ENCODE data around the gene FANCE.

The FANCE gene

GRCh38 chr6:35486005-35486925, 34.1 kb downstream of the FANCE start:
- DNase-seq = no peak

DNA sequence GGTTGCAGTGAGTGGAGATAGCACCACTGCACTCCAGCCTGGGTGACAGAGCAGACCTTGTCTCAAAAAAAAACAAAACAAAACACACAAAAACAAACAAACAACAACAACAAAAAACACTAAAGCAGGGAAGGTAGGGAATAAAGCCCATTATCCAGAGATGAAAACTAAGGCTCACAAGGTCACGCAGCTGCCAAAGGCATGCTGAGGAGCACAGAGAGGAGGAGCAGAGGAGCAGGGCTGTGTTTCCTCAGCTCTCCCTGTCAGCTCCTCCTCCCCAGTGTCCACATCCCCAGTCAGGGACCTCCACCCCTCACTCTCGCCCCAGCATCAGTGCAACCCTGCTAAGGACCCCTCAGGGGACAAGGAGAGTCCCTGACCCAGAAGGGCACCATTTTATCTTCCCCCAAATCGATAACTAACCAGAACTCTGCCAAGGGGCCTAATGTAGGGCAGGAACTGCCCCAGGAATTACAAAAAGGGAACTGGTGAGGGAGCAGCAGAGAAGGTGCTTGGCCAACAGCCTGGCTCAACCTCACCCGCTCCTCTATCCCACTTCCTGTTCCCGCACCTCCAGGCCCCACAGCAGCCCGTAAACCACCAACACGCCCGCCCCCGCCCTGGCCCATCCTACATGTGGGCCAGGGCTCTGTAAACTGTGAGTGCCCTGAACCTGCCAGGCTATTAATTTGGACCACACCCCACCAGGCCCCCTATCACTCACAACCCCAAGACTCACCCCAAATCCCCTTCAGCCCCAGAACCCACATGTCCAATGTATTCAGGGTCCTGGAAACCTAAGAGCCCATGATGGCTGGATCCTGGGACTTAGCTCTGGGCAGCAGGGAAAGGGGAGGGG, 35.7 kb downstream of the FANCE start:
- DNase-seq = no peak

GRCh38 chr6:35488517-35488862, 36.4 kb downstream of the FANCE start:
- DNase-seq = no peak

DNA sequence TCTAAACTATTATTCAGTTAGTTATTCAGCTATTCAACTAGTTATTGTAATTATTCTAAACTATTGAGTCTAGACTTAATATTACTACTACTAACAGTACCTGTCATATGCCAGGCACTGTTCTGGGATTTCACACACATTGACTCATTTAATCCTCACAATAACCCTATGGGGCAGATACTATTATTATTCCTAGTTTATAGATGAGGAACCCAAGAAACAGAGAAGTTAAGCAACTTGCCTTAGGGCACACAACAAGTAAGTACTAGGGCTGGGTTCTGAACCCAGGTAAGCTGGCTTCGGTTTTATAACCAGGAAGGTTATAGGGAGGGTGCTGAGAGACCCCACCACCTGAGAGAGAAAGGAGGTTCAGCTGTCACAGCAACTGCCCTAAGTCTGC, 36.9 kb downstream of the FANCE start:
- DNase-seq = no peak

- no peak for DNase-seq
Observed at GRCh38 chr6:35489995-35490791, 38.1 kb downstream of the FANCE start.

DNA sequence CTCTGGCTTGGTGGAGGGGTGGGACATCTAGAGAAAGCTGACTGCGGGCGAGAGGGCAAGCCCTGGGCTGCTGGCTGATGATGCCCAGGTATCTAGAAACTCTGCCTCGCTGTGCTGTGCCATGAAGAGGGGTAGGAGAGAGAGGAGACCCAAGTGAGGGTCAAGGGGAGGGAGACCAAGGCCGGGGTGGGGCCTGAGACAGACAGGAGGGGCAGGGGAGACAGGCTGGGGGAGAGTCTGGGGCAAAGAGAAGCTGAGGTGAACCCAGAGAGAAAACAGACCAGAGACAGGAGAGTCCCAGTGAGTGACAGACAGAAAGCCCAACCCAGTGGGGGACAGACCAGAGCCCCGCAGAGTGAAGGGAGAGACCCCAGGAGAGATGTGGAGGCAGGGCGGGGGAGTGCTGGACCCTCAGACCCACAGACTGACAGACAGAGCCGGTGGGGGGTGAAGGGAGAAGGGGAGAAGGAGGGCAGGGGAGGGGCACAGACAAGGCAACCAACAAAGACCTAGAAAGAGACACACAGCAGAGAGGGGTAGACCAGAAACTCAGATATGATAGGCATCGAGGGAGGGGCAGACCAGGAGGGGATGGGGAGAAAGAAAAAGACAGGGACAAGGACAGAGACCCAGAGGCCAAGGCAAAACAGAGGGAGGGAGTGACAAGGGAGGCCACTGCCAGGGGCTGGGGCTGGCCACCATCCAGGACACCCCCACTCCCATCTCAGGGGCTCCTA, 38.9 kb downstream of the FANCE start:
- DNase-seq = no peak

DNA sequence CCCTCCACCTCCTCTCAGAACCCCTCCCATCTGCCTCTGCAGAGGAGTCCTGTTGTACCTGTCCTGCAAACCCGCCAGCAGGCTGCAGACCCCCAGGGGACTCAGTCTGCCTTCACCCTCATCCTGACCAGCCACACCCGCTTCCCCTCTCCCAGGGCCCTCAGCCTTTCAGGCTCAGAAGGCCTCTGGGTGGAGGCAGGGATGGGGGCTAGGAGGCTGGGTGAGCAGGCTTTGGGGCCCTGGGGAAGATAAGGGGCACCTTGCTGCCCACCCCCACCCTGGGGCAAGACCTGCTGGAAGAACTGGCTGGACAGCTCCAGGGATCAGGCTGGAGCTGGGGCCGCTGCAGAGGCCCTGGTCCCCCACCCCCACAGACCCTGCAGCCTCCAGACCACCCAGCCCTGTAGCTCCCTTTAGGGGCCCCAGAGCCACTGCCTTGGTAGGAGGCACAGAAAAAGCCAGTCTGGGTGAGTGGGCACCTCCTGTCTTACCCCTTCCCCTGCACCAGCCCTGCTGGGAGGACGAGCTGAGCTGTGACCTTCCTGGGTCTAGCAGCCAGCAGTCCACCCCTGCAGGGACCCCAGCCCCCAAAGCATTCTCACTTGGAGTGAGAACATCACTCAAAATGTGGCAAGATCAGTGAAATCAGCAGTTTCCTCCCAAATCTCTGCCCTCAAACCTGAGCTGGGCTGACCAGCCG, 39.6 kb downstream of the FANCE start:
- no peak for DNase-seq

DNA sequence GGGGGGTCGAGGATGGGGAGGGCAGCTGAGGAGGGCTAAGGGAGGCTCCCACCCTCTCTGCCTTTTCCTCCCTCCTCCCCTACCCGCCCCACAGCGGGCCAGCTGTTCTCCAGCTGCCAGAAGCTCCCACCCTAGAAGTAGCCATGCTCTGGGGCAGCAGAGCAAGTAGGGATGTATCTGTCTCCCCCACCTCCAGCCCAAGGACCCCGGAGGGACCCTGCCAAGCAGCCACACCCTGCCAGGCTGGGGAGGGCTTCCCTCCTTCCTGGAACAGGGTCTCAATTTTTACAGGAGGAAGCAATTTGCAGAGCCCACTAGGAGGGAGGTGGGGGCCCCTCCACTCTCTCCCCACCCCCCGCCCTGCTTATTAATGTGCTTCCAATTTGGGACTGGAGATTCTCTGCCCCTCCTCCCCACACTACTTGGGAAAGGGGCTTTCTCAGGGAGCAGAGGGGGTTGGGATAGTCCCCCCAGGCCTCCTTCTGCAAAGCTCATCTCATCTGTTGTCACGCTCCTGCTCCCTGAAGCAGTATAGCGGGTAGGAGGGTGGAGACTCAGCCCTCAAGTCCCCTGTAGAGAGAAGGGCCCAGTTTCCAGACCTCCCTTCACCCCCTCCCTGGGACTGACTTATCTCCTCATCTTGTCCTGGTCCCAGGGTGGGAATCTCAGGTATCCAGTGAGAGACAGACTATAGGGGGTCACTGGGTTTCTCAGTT, 40.3 kb downstream of the FANCE start:
- DNase-seq = no peak

GRCh38 chr6:35492974-35493284, 40.8 kb downstream of the FANCE start:
- DNase-seq = no peak

DNA sequence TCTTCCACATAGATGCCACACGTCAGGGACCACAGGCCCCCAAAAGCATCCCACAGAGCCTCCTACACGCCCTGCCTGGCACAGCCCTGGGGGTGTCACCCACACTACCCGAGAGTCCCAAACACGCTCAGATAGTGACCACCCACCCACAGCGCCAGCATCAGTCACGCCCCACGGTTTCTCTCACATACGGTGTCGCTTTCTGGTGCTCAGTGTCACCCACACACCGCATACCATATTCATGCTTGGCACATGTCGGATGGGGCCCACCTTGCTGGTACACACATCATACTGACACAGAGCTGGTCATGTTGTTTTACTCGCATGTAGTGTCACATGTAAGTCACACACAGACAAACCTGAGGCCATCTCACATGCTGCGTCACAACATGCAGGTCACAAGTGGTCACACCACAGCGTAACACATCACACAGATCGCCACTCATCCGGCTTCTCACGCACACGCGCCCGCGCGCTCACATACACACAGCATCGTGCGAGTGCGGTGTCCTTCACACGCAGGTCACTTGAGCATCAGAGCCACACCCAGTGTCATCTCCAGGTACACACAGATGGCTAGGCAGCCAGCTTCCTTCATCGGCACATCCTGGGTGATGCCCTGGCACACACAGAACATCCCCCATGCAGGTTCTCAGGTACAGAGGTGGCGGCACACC, 41.3 kb downstream of the FANCE start:
- no peak for DNase-seq

DNA sequence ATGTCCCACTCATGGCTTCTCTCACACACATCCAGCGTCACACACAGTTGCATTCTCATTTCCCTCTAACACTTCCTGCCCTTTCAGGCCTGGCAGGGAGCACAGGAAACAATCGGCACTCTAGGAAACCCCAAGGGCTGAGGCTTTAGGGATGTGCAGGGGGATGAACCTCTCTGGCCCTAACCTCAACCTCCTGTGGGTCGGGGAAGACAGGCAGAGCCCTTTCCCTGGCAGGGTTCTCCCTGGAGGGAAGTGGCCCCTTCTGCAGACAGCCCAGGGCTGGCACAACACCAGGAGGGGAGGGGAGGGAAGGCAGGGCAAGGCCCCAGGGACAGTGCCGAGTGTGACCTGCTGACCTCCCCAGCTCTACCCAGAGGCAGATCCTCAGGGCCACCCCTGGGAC, 42.0 kb downstream of the FANCE start:
- DNase-seq = no peak

DNA sequence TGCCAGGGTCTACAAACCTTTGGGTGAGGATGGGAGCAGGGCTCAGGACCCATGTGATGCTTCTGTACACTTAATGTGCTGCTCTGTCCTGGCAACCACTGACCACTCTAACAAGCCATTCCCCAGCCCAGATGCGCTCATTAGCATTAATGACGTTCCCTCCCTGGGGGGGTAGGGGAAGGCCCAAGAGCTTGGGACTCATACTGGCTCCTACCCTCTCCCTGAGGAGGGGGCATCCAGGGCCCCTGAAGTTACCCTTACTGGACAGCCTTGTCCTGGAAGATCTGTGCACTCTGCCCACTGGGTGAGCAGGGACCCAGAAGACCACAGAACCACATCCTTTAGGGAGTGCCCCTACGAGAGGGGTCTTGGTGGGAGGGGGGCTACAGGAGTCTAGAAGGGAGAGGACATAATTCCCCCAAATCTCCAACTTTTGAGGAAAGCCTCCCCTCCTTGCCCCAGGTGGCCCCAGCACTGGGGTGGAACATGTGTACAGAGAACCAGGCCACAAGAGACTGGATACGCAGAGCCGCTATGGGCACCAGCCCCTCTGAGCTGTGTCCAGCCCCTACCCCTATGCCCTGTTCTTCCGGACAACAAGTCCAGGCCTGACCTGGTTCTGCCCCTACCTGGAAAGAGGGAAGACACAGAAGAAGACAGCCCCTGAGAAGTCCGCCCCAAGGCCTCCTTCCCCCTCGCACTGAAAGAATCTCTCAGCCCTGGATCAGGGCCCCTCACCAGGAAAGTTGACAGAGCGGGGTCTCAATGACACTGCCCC, 43.3 kb downstream of the FANCE start:
- DNase-seq = no peak

DNA sequence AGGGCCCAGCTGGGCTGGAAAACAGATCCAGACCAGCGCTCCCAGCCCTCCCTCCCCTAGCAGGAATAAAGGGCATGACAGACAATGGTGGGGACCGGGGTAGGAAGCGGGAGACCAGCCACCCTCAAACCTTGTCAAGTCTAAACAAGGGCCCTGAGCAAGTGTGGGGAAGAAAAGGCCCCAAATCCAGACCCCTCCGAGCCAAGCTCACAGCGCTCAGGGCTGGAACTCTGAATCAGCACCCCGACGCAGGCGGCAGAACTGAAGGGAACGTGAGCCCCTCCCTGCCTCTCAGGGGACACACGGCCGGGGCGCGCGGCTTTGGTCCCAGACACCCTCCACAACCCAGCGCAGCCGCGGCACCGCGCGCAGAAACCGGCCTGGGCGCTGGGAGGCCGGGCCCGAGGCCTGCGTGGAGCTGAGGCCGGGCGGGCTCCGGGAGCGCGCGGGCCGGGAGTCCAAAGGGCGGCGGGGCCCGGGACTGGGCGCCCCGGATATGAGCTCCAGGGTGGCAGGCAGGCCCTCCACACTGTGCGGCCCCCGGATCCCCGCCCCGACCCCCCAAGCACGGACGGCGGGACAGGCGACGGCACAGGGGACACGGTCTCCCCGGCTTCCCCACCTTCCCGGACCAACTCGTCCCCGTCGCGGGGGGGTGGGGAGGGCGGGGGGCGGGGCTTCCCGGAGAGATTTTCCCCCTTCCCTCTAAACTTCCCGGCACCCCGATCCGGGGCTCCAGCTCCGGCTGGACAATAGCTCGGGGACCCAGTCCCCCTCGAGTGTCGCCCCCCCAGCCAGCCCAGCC, 44.1 kb downstream of the FANCE start:
- DNase-seq = no peak

- DNase-seq = peak; percentile 32
Observed at GRCh38 chr6:35496841-35497570, 44.9 kb downstream of the FANCE start, which contains the start of gene TEAD3. Gene TEAD3 (minus strand): TSS chr6:35497079.

DNA sequence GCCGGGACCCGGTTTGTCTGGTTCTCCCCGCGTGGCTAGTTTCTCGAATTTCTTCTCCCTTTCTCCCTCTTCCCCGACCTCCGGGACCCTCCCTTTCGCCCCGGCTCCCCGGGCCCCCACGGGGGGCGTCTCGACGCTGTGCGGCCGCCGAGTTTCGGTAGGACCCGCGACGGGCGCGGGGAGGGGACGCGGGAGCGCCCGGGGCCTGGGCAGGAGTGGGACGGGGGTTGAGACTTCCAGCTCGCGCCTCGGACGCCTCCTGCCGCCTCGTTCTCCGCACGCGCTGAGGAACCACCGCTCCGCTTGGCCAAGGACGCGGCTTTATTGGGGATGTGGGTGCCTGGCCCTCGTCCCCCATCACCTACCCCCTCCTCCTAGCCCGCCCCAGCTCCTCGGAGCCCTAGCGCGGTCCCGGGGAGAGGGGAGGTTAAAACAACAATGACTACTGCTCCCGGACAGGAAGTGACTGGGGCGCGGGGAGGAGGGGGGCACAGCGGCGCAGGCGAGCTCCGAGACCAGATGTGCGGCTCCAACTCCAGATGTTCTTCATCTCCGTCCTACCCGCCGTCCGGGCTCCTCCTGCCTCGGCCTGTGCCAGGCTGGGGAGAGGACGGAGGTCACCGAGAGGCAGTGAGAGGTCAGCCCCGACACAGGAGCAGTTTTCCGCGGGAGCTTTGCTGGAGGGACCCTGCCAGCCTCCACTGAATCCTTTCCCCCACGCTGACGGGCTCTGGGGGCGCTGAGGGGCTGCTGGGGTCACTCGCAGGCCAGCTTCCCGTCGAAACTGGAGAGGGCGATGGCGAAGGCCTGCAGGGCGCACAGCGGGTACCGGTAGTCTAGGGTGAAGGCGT, 45.7 kb downstream of the FANCE start:
- peak; percentile 24 for DNase-seq

DNA sequence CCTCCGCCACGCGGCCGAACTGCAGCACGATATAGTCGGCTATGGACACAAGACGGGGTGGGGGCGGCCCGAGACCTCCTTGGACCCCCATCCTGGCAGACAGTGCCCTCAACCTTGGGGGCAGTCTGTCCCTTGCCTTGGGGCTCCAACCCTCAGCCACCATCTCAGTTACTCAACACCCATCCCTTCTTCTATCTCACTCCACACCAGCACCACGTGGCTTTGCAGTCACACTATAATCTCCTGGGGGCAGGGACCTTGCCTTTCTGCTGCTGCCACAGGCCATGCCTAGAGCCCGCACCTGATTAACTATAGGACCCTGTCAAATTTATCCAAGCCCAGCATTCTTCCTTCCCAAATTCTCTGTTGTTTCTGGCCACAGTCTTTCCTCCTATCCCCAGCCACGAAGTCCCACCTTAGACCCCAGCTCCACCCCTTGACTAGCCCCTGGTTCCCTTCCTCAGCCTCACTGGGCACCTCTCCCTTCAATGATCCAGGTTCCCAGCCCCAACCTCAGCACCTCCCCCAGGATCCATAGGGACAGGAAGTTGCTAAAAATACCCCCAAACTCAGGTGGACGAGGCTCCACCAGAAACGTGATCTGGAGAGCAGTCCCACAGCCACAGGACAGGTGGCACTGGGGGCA, 46.4 kb downstream of the FANCE start:
- DNase-seq = no peak

GRCh38 chr6:35499372-35499771, 47.2 kb downstream of the FANCE start:
- DNase-seq = no peak
